GM10847 (cell line): ENCODE results near the gene OR5T1.

ENCODE experiments used
- POLR2A ChIP-seq: IDR thresholded peaks from 2 replicates; pipeline ENCODE4 v1.6.1; 2011; ENCODE audit not compliant: insufficient read length; ENCODE audit errors: extremely low read depth

The OR5T1 gene

GRCh38 chr11:56273854-56274253 lies at the start of gene OR5T1:
TSS of gene OR5T1 (plus strand) at chr11:56274154. CDS start at chr11:56275639, 1,485 bp downstream.
- TF ChIP-seq POLR2A: no peak

DNA sequence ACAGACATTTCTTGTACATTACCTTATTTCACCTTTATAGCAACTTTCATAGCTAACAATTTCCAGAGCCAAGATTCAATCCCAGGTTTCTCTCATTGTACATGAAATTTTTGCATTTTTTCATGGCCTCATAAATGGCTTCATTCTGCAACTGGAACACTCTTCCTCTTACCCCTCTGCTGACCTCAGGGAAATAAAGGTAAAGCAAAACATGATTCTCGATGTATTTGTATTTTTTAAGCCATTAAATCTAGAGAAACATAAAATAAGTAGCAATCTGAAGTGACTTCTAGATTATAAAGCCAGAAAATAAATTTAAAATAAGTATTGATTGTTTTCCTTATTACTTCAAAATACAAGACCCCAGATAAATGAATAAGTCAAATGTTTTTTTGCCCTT lies 39.8 kb upstream of the OR5T1 start, which contains the start of gene OR5T2:
TSS of gene OR5T2 (minus strand) at position 101 of the 400 bp plus-strand sequence. CDS start 1,193 bp downstream, outside the sequence.
- no peak for TF ChIP-seq POLR2A

- no peak for TF ChIP-seq POLR2A
These were observed 22.0 kb upstream of the OR5T1 start, which contains the start of gene OR5T3 for GRCh38 chr11:56251954-56252353. TSS of gene OR5T3 (plus strand) at chr11:56252254. CDS start at chr11:56252254, 0 bp downstream.

- no peak for TF ChIP-seq POLR2A
These were observed 2.9 kb upstream of the OR5T1 start for GRCh38 chr11:56271092-56271491.

DNA sequence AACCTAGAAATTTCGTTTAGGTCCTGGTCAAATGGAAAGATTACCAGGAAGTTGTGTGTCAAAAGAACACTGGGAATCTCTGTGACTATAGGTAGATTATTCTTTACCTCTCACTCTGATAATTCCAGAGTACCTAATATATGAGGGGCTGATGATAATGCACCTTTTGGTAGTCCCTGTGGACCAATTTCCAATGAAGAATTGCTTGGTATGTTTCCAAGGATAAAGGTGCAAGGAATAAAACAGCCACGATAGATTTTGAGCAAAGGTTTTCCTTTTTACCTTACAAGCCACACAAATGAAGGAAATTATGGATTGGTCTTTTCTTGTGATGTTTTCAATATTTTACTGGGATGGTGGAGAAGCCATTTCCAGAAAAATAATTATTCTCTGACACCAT lies 18.2 kb downstream of the OR5T1 start, which contains the start of gene OR8H1:
TSS of gene OR8H1 (minus strand) at position 101 of the 400 bp plus-strand sequence. CDS start 1,192 bp downstream, outside the sequence.
- no peak for TF ChIP-seq POLR2A

- no peak for TF ChIP-seq POLR2A
These were observed 22.9 kb downstream of the OR5T1 start for GRCh38 chr11:56296898-56297297.

- TF ChIP-seq POLR2A: no peak
These were observed 33.9 kb downstream of the OR5T1 start for GRCh38 chr11:56307836-56308235.

DNA sequence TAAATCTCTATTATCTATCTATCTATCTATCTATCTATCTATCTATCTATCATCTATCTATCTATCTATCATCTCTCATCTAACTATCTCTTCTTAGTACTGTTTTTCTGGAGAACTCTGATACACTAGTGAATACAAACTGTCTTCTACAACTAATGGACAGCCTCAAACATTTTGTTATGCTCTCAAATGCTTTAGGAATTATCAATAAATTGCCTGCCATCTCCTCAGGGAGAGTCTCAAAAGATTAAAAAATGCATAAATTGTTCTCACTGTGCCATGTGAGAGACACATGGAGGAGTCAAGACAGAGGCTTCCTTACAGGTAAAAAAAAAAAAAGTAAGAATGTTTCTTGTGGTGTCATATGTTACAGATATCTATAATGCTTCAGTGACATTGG lies 40.9 kb downstream of the OR5T1 start, which contains the start of gene OR8K3:
TSS of gene OR8K3 (plus strand) at position 301 of the 400 bp plus-strand sequence. CDS start 3,163 bp downstream, outside the sequence.
- no peak for TF ChIP-seq POLR2A
